Embryonic facial prominence (tissue), 1 donor: ENCODE data around the gene NDUFB2.
"Not testable (repeated sequence)": the region's sequence is repeated elsewhere in the genome, so short reads cannot be mapped to it uniquely, and the experiment has no call there.

ENCODE experiments used
- DNase-seq: peaks from one replicate; pipeline ENCODE4 v3.0.0-alpha.2; 2016; ENCODE audit errors: extremely low spot score

Gene NDUFB2

DNA sequence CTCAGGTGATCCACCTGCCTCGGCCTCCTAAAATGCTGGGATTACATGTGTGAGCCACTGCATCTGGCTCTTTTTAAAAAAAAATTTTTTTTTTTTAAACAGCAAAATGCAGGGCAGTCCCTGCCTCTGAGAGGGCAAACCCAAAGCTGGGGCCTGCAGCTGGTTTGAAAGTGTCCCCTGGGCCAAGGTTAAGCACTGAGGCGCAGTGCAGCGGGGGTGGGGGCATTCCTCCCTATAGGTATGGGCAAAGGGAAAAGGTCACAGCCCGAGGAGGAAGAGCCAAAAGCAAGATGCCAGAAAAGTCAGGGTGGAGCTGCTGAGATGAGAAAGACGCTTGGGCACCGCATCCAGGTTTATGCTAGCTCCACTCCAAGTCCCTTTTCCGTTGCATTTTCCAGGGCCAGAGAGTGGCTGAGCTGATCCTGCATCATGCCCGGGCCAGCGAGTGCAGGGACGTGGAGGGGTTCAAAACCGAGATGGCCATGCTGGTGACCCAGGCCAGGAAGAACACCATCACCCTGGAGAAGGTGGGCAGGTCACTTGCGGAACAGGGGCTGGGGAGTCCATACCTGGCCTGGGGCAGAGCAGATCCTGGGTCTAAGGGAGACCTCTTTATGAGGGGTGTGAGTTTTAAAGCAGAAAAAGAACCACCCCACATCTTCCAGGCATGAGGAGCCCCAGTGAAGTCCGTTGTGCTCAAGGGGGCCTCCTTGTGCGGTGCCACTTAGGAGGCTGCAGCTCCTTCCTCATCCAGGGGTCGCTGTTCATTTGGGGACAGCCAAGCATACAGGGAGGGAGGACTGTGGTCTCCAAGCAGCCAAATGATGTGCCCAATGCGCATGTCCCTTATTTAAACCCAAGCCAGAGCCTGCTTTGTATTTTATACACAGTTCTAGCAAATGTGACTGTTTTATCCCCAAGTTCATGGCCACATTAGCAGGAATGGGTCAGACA, 7.0 kb upstream of the NDUFB2 start:
- no peak for DNase-seq

DNA sequence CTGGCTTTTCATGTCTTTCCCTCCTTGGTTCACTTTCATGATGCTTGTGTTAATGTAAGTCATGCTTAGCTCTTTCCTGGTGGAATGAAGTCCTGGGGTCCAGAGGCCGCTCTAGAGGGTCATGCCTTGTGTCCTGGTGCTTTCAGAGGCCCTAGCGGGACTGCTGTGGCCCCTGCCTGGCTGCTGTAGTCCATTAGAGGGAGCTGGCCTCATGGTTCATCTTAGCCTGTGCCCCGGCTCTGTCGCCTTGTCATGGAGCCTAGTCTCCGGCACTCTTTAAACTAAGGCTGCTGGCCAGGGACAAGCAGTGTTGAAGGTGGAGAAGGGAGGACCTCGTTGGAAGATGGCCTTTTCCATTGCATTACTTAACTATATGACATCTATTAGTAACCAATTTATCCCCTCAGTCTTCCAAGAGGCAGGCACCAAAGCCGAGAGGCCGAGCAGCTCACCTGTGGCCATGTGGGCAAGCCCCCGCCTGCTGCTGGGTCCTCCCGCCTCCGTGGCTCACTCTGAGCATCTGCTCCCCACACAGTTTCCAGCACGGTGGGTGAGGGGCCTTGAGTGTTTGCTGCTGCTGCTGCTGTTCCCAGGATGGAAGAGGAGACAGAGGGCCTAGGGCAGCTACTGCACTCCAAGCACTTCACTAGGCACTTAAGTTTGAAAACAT, 5.0 kb upstream of the NDUFB2 start:
- DNase-seq, result no peak

DNA sequence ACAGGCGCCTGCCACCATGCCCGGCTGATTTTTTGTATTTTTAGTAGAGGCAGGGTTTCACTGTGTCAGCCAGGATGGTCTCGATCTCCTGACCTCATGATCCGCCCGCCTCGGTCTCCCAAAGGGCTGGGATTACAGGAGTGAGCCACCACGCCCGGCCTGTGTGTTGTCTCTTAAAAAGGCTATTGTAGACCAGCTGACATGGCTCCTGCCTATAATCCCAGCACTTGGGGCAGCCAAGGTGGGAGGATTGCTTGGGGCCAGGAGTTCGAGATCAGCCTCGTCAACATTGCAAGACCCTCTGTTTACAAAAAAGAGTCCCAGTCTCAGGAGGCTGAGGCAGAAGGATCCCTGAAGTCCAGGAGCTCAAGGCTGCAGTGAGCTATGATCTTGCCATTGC, 2.7 kb upstream of the NDUFB2 start:
- not testable (repeated sequence) for DNase-seq

DNA sequence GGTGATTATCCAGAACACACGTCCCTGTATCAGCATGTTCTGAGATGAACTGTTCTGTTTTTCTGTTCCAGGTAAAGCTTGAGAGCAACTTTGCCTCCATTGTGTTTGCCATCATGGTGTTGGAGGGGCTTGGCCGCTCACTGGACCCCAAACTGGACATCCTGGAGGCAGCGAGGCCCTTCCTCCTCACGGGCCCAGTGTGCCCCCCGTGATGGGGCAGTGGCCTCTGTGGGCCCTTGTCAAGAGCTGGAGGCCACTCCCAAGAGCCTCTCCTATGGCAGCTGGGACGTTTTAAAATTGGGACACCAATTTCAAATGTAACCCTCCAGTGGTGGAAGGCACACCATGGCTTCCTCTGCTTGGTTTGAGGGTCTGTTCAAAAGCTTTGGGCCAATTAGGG, 1.9 kb upstream of the NDUFB2 start:
- DNase-seq, result no peak

DNA sequence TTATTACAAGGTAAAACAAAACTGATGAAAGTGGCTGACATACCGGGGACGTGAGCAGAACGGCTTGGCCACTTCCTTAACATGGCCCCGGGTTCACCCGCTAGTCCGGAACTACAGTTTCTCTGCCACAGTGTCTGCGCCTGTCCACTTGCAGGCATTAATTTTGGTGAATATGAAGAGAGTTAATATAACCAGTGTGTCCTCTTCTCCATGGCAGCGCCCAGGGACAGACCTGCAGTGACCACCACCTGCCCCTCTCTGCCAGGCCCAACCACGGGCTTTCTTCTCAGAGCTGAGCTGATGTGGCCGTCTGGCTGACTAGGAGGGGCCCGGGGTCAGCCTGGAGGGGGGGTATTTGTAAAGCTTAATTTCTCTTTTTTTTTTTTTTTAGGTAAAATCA, 1.1 kb upstream of the NDUFB2 start:
- no peak for DNase-seq

DNA sequence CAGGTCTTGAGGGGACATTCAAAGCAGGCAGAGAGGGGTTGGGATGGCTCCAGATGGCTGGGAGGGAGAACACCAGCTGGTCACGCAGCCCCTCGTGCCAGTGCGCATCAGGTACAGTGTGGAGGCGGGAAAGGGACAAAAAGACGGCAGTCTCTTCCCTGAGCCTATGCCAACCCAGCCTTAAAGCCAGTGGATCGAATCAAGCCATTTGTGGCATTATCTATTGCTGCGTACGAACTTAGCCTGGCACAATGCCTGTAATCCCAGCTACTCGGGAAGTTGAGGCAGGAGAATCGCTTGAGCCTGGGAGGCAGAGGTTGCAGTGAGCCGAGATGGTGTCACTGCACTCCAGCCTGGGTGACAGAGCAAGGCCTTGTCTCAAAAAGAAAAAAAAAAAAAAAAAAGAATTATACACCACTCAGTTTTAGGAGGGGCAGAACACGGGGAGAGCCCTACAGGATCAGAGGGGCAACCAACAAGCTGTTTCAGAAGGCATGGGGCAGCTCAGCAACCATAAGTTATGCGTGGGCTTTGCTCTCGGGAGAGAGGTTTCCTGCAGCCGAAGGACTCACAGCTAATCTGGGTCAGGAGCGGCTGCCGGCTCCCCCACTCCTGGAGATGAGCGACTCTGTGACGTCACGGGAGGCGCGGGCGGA, 356 bp upstream of the NDUFB2 start:
- DNase-seq, result peak; percentile 85

DNA sequence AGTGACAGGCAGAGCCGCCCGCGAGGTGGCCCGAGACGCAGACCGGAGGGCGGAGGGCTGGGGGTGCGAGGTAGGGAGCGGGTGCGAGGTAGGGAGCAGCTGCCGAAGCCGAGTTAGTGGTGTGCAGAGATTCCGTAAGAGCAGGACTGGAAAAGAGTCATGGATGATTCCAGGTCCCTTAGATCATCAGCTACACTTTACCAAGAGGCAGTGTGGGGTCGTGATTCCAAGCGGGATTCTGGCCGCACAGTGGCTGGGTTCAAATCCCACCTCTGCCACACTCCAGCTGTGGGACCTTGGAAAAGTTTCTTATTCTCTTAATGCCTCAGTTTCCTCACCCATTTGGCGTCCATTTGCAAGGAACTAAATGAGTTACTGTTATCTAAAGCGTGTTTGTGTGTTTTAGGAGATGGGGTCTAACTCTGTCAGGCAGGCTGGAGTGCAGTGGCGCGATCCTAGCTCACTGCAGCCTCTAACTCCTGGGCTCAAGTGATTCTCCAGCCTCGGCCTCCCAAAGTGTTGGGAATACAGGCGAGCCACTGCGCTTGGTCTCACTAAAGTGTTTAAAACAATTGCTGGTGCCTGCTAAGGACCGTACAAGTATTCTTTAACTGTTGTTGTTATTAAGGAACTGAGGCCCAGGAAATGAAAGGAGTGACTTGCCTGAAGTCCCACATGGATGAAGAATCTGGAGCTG, 1.1 kb downstream of the NDUFB2 start:
- DNase-seq, result peak; percentile 36

DNA sequence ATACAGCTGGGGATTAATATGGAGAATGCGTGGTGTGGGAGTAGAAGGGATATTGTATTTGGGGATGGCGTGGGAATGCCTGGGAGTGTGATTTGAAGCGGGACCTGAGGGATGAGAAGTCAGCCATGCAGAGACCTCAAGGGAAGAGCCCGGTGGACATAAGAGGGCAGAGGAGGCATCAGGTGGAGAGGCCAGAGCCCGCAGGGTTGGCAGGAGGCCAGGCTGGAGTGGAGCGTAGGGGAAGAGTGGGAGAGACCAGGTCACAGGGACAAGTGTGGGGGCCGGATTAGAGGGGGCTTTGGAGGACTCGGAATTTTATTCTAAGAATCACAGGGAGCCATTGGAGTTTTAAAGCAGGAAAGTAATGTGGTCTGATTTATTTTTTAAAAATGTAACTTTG, 2.0 kb downstream of the NDUFB2 start:
- no peak for DNase-seq

DNA sequence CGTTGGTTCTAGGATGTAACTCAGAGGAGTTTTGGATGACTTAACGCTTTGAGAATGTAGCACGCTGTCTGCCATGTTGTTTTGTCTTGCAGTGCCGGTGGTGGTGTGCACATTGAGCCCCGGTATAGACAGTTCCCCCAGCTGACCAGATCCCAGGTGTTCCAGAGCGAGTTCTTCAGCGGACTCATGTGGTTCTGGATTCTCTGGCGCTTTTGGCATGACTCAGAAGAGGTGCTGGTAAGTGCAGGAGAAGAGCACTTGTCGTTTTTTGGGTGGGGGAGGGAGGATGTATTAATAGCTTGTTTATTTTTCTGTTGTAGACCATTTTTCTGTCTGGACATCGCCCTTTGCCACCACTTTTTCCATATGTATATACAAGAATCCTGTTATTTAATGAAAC, 6.3 kb downstream of the NDUFB2 start:
- no peak for DNase-seq

DNA sequence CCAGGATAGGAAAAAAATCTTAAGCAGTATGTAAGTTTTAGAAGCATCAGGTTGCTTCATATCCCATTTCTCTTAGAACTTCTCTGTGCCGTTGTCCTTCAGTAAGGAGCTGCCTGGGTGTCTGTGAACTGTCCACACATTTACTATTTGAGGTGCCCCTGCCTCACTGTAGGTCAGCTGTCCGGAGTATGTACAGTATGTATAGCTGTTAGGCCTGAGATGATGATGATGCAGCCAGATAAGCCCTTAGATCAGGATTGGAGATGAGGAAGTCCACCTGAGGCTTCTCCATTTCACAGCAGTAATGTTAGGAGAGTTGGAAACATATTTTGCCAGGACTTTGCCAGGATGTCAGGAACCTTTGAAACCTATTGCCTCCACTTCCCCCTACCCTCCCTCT, 7.7 kb downstream of the NDUFB2 start:
- DNase-seq, result no peak

DNA sequence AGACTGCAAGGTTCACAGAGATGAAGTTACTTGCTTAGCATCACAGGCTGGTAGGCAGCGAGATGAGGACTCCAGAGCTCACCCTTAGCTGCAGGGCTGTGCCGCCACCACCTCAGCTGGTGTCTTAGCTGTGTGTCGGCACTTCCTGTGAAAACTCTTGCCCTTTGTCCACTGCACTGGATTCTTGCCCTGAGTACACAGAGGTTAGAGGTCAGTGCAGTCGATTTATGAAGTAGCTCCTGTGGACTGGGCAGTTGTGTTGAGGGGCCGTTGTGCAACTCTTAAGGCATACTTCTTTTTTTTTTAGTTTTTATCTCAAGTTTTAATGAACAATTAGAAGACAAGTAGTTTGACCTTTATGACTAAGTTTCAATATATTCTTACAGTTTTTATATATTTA, 10.6 kb downstream of the NDUFB2 start:
- DNase-seq, result no peak

DNA sequence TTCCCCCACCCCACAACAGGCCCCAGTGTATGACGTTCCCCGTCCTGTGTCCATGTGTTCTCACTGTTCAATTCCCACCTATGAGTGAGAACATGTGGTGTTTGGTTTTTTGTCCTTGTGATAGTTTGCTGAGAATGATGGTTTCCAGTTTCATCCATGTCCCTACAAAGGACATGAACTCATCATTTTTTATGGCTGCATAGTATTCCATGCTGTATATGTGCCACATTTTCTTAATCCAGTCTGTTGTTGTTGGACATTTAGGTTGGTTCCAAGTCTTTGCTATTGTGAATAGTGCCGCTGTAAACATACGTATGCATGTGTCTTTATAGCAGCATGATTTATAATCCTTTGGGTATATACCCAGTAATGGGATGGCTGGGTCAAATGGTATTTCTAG, 12.3 kb downstream of the NDUFB2 start:
- DNase-seq, result not testable (repeated sequence)

DNA sequence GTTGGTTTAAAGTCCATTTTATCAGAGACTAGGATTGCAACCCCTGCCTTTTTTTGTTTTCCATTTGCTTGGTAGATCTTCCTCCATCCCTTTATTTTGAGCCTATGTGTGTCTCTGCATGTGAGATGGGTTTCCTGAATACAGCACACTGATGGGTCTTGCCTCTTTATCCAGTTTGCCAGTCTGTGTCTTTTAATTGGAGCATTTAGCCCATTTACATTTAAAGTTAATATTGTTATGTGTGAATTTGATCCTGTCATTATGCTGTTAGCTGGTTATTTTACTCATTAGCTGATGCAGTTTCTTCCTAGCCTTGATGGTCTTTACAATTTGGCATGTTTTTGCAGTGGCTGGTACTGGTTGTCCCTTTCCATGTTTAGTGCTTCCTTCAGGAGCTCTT, 15.9 kb downstream of the NDUFB2 start:
- not testable (repeated sequence) for DNase-seq

DNA sequence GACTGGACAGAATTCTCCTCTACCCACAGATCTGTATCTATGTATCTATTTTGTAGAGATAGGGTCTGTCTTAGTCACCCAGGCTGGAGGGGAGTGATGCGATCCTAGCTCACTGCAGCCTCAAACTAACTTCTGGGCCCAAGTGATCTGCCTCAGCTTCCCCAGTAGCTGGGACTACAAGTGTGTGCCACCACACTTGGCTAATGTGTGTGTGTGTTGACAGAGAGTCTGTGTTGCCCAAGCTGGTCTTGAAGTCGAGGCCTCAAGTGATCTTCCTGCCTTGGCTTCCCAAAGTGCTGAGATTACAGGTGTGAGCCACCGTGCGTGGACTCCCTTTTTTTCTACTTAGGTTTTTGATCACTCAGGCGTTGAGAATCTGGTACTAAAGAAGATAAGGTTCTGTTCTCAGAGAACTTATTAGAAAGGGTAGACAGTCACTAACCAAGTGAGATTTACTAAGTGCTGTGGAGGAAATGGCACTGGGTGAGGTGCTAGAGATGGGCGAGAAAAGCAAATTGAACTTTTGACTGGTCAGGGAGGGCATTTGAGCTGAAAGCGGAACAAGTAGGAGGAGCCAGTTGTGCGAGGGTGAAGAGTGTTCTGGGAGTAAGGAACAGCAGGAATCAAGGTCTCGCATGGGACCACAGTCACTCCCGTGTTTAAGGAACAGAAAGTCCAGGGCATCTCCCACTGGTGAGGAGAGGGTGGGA, 18.0 kb downstream of the NDUFB2 start:
- DNase-seq, result no peak

DNA sequence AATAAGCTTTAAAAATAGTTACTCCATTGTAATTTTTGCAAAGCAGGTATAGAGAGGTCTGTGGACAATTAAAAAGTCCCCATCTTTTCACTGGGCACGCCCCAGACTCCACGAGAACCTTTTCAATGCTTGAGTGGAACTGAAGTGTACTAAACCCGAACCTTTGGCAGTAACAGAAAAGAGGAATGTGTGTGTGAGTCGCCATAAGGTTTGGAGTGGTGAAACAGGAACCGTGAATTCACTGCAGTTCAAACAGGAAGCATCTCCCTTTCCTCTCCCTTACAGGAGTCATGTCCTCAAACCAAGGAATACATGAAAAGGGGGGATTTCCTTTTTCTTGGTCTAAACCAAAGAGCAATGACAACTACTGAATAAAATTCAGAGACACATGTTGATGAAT, 23.2 kb downstream of the NDUFB2 start:
- no peak for DNase-seq

DNA sequence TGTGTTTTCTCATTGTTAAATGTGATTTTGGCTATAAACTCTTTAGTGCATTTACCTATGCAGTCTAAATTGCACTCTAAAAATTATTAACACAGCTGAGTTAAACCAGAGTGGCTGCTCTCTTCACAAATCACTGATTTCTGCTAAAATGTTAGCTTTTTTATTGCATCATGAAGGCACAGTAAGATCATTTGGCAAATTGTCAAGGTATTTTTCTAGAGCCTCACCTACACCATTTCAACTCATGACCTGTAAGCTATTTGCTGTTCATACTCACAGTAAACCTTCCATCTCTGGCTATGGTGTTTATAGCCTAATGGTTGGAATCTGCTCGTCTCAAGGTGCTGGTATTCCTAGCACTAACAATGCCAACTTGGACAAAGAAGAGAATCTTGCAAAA, 25.7 kb downstream of the NDUFB2 start:
- DNase-seq, result no peak

DNA sequence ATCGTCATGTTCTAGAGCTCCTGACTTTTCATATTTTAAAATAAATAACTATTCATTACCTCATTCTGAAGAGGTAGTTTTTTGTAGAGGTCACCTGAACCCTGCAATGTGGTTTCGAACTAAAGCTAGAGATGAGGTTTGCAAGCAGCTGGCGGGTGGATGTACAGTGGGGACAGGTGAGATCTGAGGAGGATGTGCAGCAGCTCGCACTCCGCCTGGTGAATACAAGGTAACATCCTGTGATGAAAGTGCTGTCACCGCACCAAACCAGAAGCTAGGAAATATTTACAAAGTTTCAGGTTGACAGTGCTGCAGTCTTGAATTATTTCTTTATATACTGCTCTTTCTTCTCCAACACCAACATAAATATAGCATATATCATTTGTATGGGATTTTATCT, 26.5 kb downstream of the NDUFB2 start:
- DNase-seq, result no peak

DNA sequence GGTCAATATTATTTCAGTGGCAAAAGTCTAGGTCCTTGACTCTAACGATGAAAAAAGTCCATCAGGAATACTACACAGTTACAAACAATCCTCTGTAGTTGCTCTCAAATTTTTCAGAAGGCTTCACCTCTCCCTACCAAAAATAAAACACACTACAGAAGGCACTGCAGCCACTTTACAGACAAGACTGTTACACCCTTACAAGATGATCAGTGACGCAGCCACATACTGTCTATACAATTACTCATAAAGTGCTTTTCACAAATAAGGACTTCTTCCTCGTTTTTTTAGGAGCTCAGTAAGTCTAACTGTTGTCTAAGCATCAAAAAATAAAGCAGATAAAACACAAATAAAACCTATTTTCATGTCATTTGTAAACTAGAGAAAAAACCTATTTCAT, 27.1 kb downstream of the NDUFB2 start:
- DNase-seq, result no peak

DNA sequence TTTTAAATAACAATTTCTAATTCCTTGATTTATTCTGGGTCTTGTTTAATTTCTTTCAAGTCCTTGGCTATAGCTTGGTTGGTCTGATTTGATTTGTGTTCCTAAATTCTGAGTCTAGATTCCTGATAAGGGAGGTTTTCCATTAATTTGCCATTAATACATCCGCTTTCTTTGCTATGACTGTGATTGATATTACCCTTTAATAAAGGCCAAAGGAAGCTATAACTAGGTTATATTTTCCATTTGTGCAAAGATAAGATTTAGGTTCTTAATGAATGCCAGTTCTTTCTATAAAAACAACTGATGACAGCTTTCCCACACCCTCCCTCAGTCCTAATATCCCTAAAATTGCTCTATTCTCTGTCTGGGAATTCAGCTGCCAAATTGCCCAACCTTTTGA, 28.2 kb downstream of the NDUFB2 start:
- no peak for DNase-seq

DNA sequence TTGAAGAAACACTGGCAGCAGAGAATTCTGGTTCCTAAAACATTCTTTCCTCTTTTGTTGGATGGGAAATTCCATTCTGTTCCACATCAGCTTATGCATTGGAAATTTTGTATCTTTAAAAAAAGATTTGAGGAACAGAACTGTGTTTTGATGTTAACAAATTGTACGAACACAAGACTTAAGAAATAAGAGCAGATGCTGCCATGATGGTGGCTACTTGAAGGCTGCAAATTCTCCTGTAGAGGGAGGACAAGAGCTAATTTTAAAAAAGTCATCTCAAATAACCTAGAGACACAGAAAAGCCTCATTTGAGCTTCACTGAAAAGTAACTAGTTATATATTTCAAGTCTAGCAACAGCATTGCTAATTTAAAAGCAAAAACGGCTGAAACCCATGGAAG, 29.8 kb downstream of the NDUFB2 start:
- no peak for DNase-seq

DNA sequence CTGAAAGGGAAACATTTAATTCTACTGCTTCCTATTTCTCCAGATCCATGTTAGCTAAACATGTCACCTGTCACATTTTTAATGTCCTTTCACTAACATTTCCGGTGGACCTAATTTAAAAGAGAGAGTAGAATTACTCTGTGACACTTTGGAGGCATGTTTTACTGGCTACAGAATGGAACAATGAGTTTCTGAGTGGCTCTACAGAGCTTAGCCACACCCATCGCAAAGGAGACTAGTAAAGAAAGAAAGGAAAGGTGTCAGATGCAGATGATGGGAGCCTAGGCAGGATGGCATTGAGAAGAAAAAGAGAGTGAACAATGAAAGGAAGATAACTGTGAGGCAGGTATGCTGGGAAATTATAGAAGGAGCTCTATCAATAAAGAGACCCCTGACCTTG, 35.9 kb downstream of the NDUFB2 start:
- no peak for DNase-seq

DNA sequence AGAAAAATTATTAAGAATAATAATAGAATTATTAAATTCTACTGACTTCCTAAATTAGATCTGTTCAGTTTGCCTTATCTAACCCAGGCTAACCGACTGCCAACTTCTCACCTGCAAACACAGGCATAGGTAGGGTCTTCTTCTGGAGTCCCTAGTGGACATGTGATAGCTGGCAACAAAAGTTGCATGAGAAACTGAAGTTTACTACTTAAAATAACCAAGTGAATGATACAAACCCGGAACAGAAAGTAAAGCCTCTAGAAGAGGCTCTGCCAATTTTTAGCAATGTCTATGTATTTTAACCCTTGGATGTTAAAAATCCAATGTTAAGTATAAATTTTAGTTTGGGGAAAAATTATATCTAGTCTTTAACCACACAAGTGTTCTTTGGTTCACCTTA, 37.6 kb downstream of the NDUFB2 start:
- DNase-seq, result no peak
